HG03103 (cell line): ENCODE data around the gene CEP85.
A peak's percentile ranks its signal among the peaks of the same experiment; 100 is the strongest.
"Not testable (repeated sequence)": the region's sequence is repeated elsewhere in the genome, so short reads cannot be mapped to it uniquely, and the experiment has no call there.

Experiments used
- ATAC-seq: cut with Tn5 transposase; IDR thresholded peaks from one replicate; pipeline ENCODE4 v1.9.1; 2021; ENCODE audit warnings: low read depth; ENCODE audit not compliant: unreplicated experiment

The CEP85 gene

DNA sequence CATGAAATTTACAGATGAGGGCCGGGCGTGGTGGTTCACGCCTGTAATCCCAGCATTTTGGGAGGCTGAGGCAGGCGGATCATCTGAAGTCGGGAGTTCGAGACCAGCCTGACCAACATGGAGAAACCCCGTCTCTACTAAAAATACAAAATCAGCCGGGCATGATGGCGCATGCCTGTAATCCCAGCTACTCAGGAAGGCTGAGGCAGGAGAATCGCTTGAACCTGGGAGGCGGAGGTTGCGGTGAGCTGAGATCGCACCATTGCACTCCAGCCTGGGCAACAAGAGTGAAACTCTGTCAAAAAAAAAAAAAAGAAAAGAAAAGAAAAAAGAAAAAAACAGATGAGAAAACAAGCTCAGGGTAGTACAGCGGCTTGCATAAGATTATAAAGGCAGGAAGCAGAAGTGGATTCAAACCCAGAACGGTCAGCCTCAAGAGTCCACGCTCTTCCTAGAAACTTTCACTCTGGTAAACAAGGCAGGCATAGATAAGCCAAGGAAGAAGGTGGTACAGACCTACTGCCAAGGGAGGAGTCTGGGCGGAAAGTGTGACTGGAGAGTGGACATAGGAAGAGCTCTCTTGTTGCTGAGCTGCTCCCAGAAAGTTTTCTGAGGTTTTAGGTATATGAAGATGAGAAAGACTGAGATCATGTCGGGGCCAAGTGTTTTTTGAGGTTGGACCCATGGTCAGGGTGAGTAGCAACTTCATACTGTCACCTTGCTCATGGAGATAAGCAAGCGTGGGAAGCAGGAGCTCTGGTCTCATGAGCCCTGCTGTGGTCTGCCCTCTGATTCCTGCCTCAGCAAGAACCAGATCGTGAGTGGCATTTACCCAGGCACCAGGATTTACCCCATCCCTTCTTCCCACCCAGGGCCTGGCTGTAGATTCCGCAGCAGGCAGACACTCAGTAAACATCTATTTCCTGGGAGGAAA, 74.2 kb downstream of the CEP85 start:
- not testable (repeated sequence) for ATAC-seq

GRCh38 chr1:26314501-26314900, 80.5 kb downstream of the CEP85 start:
- no peak for ATAC-seq

DNA sequence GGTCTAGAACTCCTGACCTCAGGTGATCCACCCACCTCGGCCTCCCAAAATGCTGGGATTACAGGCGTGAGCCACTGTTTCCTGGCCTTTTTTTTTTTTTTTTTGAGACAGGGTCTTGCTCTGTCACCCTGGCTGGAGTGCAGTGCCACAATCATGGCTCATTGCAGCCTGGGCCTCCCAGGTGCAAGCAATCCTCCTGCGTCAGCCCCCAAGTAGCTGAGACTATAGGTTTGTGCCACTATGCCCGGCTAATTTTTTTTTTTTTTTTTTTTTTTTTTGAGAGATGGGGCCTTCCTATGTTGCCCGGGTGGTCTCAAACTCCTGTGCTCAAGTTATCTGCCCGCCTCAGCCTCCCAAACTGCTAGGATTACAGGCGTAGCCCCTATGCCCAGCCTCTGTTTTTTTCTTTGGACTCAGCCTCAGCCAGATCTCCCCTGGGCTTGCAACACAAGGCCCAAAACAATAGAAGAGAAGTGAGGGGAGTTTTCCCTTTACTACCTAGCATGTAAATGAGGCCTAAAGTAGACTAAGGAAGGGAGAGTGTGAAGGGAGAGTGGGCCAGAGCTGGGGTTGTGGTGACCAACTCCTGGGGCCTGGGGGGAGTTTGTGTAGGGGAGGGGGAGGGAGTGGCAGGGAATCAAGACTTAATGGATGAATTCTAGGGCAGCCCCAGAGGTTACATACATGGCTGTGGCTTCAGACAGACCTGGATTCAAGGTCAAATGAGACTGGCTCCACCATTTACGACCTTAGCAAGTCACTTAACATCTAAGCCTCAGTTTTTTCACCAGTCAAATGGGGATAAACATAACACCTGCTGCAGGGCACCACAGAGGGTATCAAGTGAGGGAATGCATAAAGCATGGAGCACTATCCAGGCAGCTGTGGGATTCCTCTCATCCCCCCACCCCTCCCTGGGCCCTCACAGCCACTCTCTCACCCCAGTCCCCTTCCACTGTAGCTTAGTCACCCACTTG, 82.2 kb downstream of the CEP85 start:
- ATAC-seq = no peak

DNA sequence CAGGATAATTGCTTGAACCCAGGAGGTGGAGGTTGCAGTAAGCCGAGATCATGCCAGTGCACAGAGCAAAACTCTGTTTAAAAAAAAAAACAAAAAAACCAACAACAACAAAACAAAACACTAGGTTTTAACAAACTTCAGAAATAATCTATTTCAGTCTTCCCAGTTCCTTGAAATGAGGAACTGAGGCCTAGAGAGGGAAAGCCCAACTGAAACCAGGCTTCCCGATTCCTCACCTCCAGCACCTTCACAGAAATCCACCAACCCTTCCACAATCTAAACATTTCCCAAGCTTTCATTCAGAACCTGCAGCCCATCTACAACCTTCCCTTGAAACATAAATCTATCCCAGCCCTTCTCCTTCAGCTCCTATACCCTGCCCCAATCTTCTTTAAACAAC, 83.1 kb downstream of the CEP85 start:
- ATAC-seq = no peak

DNA sequence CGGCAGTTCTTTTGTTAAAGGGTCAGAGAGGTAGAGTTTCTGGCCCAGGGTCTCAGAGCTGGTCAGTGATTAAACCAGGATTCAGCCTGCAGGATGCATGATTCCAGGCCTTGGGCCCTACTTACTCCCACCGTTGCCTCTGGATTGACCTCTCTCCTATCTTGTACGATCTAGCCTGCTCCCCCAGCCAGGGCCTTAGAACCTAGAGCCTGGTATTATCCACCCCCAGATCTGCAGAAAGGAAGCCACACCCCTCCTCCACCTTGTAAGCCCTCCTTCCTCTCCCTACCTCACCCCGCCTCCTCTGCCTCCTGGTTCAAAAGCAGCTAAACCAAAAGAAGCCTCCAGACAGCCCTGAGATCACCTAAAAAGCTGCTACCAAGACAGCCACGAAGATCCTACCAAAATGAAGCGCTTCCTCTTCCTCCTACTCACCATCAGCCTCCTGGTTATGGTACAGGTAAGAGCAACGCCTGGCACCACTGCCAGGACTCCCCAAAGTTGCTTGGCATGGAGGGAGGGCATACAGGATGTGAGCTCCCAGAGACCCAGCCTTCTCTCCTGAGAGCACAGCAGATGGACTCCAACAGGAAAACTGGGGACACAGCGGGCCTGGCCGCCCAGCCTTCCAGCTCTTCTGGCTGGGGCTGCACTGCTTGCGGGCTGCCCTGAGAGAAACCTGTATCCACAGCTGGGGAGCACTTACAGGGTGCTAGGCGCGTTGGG, 83.8 kb downstream of the CEP85 start, which contains the start of gene CD52:
Gene CD52 (plus strand): TSS at position 347 of the 726 bp plus-strand sequence. CDS start 60 bp downstream, at position 407.
- peak; percentile 33 for ATAC-seq

DNA sequence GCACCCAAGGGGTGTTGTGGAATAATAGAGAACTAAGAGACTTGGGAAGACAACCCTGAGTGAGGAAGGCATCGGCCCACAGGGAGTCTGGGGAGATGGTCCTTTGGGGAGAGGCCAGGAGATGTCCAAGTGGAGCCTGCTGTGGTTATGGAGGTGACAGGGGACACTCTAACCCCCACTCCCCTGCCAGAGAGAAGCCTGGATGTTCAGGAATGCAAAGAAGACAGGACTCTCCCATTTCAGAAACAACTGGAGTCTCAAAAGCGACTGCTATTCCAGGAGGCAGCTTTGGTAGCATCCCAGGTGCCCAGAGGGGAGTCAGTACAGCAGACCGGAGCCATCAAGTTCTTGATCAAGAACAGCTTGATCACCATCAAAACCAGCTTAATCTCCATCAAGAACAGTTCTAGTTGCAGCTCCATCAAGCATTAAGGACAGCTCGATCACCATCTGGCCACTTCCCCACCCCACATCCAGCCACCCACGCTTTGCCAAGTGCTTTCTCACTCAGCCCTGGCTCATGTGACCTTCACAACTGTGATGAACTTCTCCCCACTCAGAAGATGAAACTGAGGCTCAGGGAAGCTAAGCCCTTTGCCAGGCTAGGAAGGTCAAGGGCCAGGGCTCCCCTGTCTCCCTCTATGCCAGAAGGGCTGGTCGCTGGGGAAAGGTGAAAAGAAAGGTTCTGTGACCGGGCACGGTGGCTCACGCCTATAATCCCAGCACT, 84.5 kb downstream of the CEP85 start:
- no peak for ATAC-seq

- no peak for ATAC-seq
Measured at GRCh38 chr1:26320896-26321295, 86.9 kb downstream of the CEP85 start.

DNA sequence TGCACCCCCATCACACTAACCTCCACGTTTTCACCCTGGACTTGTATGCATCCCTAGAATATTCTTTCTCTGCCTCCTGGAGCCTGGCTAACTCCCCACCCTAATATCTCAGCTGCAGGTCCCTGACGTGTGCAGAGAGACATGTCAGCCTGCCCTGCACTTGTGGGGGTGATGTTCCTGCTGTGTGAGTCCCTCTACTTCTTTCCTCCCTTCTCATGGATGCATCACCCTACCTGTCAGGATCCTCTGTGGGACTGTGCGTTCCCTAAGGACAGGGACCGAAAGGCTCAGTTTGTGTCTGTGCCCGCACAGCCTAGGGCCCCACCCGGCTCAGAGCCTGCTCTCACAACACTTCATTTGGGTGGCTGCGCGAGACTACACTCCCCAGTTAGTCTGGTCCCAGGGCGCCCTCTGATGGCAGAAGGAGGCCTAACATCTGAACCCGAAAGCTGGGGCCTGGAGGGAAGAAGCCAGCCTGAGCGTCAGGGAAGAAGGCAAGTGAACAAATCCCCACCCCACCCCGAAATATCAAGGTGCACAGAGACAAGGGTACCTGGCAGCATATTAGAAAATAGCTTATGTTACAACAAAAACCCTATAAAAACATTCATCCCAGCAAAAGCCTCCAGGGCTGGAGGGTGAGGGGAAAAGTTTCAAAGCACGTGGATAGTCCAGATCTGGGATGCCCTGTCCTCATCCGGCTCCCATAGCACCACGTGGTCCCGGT, 87.5 kb downstream of the CEP85 start:
- ATAC-seq = no peak

DNA sequence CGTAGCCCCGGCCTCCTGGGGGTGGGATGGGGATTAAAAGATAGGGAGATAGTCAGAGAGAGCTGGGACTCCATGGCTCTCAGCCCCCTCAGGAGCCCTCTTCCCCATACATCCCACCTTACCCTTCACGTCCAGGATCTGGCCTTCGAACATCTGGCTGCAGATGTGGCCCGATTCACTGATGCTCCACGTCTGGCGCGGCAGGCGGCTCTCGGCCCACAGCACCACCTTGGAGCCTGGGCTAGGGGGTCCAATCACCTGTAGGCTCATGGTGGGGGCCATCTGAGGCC, 88.0 kb downstream of the CEP85 start:
- no peak for ATAC-seq

GRCh38 chr1:26323382-26323781, 89.4 kb downstream of the CEP85 start:
- ATAC-seq = no peak

GRCh38 chr1:26324550-26324949, 90.5 kb downstream of the CEP85 start:
- ATAC-seq = no peak

- ATAC-seq = no peak
Measured at GRCh38 chr1:26327956-26328362, 94.0 kb downstream of the CEP85 start.
